Activated CD4-positive, alpha-beta T cell treated with anti-CD3 and anti-CD28 coated beads for 36 hours (primary cell): Measurements from ENCODE around the gene CXCR3. TPM values are rescaled to one million over a fixed set of nuclear protein-coding genes. Genes with fewer than 3 reads are reported as not detected.
A peak's percentile ranks its signal among the peaks of the same experiment; 100 is the strongest.

Source experiments
- ATAC-seq: fragments of 200-7000 bp; cut with Tn5 transposase; one replicate; pipeline ENCODE4 v1.10.0; 2021; ENCODE audit warnings: mild to moderate bottlenecking, moderate library complexity
- CTCF ChIA-PET: fragments of 350-600 bp; sonication (Branson Sonifier 250); formaldehyde crosslinking; loops from one replicate; lab custom pipeline; 2021; ENCODE audit warnings: antibody characterized with exemption; lab: Charles Lee
- POLR2A ChIA-PET: fragments of 350-600 bp; sonication (Branson Sonifier 250); formaldehyde crosslinking; loops from one replicate; lab custom pipeline; 2021; ENCODE audit warnings: antibody characterized with exemption, inconsistent platforms; lab: Charles Lee
- DNase-seq: peaks from one replicate; pipeline ENCODE4 v3.0.0-alpha.2; 2020
- H3K27ac Mint-ChIP-seq: one replicate; pipeline ENCODE4 v1.8.0; 2021; ENCODE audit warnings: mixed read lengths
- H3K27me3 Mint-ChIP-seq: one replicate; pipeline ENCODE4 v1.8.0; 2021; ENCODE audit warnings: mixed read lengths
- H3K36me3 Mint-ChIP-seq: one replicate; pipeline ENCODE4 v1.8.0; 2021; ENCODE audit warnings: low read depth, mixed read lengths
- H3K4me1 Mint-ChIP-seq: one replicate; pipeline ENCODE4 v1.8.0; 2021; ENCODE audit warnings: mixed read lengths
- H3K4me3 Mint-ChIP-seq: one replicate; pipeline ENCODE4 v1.8.0; 2021; ENCODE audit warnings: mild to moderate bottlenecking, moderate library complexity, mixed read lengths
- H3K9me3 Mint-ChIP-seq: one replicate; pipeline ENCODE4 v1.8.0; 2021; ENCODE audit warnings: low read depth, mixed read lengths
- intact Hi-C, 2 experiments: fragments of 100-400 bp; cut with DNase I in 1 of 2; cut with micrococcal nuclease in 1 of 2; formaldehyde crosslinking; loops; one replicate each; pipeline versions ENCODE4 v1.14.2 to v1.15.1; 2022 to 2024; cut with DNase I, micrococcal nuclease
- total RNA-seq, 2 experiments: library from RNA; stranded (reverse); gene quantifications; one replicate each; pipeline ENCODE4 v1.2.3, GENCODE V29; 2021

CXCR3 gene
- total RNA-seq, 2 experiments from 2014 or later = 17.5 to 20.1 TPM

- intact Hi-C loops = loop anchor here (1.0 kb wide), 2 partner anchors 16 to 90 kb away; no protein-coding TSS in a partner anchor
- POLR2A ChIA-PET = no interaction called here
- H3K36me3 Mint-ChIP-seq = peaks cover 7% of the 10 kb centered on the region
- peaks cover 64% of the 10 kb centered on the region for H3K4me1 Mint-ChIP-seq
- no peak overlapping the region for H3K4me3 Mint-ChIP-seq
- no peaks in the 10 kb centered on the region for H3K27me3 Mint-ChIP-seq
- H3K9me3 Mint-ChIP-seq = no peaks in the 10 kb centered on the region
- DNase-seq (no peak), ATAC-seq (no peak)
- H3K27ac Mint-ChIP-seq = peak overlapping the region; percentile 69
- CTCF ChIA-PET = interaction anchor here (1.0 to 1.2 kb wide), 2 partner anchors 90 to 222 kb away, joined by 3 to 5 read pairs; no protein-coding TSS in a partner anchor
Observed at GRCh38 chrX:71622032-71622575, 3.8 kb upstream of the CXCR3 start.

GRCh38 chrX:71621603-71622002 is 3.3 kb upstream of the CXCR3 start:
- DNase-seq (no peak), ATAC-seq (no peak)
- POLR2A ChIA-PET = no interaction called here
- H3K4me3 Mint-ChIP-seq = no peak overlapping the region
- CTCF ChIA-PET = no interaction called here
- no peaks in the 10 kb centered on the region for H3K27me3 Mint-ChIP-seq
- no peaks in the 10 kb centered on the region for H3K9me3 Mint-ChIP-seq
- intact Hi-C loops = loop anchor here (1.0 kb wide), 2 partner anchors 17 to 89 kb away; no protein-coding TSS in a partner anchor
- H3K4me1 Mint-ChIP-seq = peaks cover 69% of the 10 kb centered on the region
- H3K27ac Mint-ChIP-seq = peak overlapping the region; percentile 69
- peaks cover 11% of the 10 kb centered on the region for H3K36me3 Mint-ChIP-seq

- ATAC-seq = no peak
- Mint-ChIP-seq H3K36me3 (peaks cover 23% of the 10 kb centered on the region), H3K27ac (peak overlapping the region; percentile 96), H3K4me3 (no peak overlapping the region), H3K4me1 (peaks cover 85% of the 10 kb centered on the region), H3K27me3 (no peaks in the 10 kb centered on the region), H3K9me3 (no peaks in the 10 kb centered on the region)
- intact Hi-C loops = loop anchor here (2.0 to 5.0 kb wide), 8 partner anchors 17 to 652 kb away; partner anchors contain the start of genes NONO (in 1 of the 2) and OGT (in 1 of the 2)
- ChIA-PET POLR2A (interaction anchor here (2.1 to 3.8 kb wide), 2 partner anchors 16 to 86 kb away, joined by 13 to 43 read pairs; partner anchors contain the start of gene OGT), CTCF (interaction anchor here (2.2 kb wide), 1 partner anchor 18 kb away, joined by 6 read pairs; no protein-coding TSS in a partner anchor)
- DNase-seq = no peak
Observed at GRCh38 chrX:71619986-71620385, 1.7 kb upstream of the CXCR3 start.

GRCh38 chrX:71619193-71619592 is 882 bp upstream of the CXCR3 start:
- H3K4me3 Mint-ChIP-seq = peak overlapping the region; percentile 78
- DNase-seq (peak; percentile 83), ATAC-seq (peak; percentile 58)
- H3K27me3 Mint-ChIP-seq = no peaks in the 10 kb centered on the region
- ChIA-PET CTCF (interaction anchor here (1.6 to 2.5 kb wide), 3 partner anchors 13 to 19 kb away, joined by 5 to 8 read pairs (median 6); no protein-coding TSS in a partner anchor), POLR2A (interaction anchor here (1.0 to 3.8 kb wide), 3 partner anchors 16 to 85 kb away, joined by 4 to 43 read pairs (median 13); partner anchors contain the start of gene OGT)
- H3K9me3 Mint-ChIP-seq = no peaks in the 10 kb centered on the region
- H3K36me3 Mint-ChIP-seq = peaks cover 28% of the 10 kb centered on the region
- peaks cover 89% of the 10 kb centered on the region for H3K4me1 Mint-ChIP-seq
- H3K27ac Mint-ChIP-seq = peak overlapping the region; percentile 96
- intact Hi-C loops = loop anchor here (2.0 to 5.0 kb wide), 8 partner anchors 16 to 653 kb away; partner anchors contain the start of genes NONO (in 1 of the 2) and OGT (in 1 of the 2)

- no peaks in the 10 kb centered on the region for H3K9me3 Mint-ChIP-seq
- ATAC-seq = no peak
- H3K27ac Mint-ChIP-seq = peak overlapping the region; percentile 96
- H3K4me1 Mint-ChIP-seq = peaks cover 87% of the 10 kb centered on the region
- intact Hi-C loops = loop anchor here (1.0 to 5.0 kb wide), 11 partner anchors 16 to 654 kb away; partner anchors contain the start of genes NONO (in 1 of the 2) and OGT (in 1 of the 2)
- H3K27me3 Mint-ChIP-seq = no peaks in the 10 kb centered on the region
- no peak for DNase-seq
- peak overlapping the region; percentile 78 for H3K4me3 Mint-ChIP-seq
- POLR2A ChIA-PET = interaction anchor here (0.6 to 3.8 kb wide), 5 partner anchors 15 to 85 kb away, joined by 3 to 43 read pairs (median 4); partner anchors contain the start of gene OGT
- H3K36me3 Mint-ChIP-seq = peaks cover 29% of the 10 kb centered on the region
- CTCF ChIA-PET = interaction anchor here (1.0 to 2.5 kb wide), 5 partner anchors 12 to 84 kb away, joined by 3 to 8 read pairs (median 5); no protein-coding TSS in a partner anchor
Observed at GRCh38 chrX:71618787-71619186, 476 bp upstream of the CXCR3 start.

- H3K4me3 Mint-ChIP-seq = peak overlapping the region; percentile 78
- H3K27ac Mint-ChIP-seq = peak overlapping the region; percentile 96
- no peaks in the 10 kb centered on the region for H3K27me3 Mint-ChIP-seq
- H3K36me3 Mint-ChIP-seq = peaks cover 39% of the 10 kb centered on the region
- ChIA-PET CTCF (interaction anchor here (1.0 to 2.5 kb wide), 2 partner anchors 11 to 26 kb away, joined by 3 to 8 read pairs; no protein-coding TSS in a partner anchor), POLR2A (interaction anchor here (3.8 kb wide), 1 partner anchor 84 kb away, joined by 43 read pairs; the partner anchor contains the start of gene OGT)
- ATAC-seq (no peak), DNase-seq (no peak)
- peaks cover 76% of the 10 kb centered on the region for H3K4me1 Mint-ChIP-seq
- H3K9me3 Mint-ChIP-seq = no peaks in the 10 kb centered on the region
- intact Hi-C loops = loop anchor here (1.0 to 5.0 kb wide), 11 partner anchors 15 to 655 kb away; partner anchors contain the start of genes NONO (in 1 of the 2) and OGT (in 1 of the 2)
Observed at GRCh38 chrX:71617742-71618141, 569 bp downstream of the CXCR3 start.

GRCh38 chrX:71616672-71617529 is 1.4 kb downstream of the CXCR3 start:
- Mint-ChIP-seq H3K4me1 (peaks cover 69% of the 10 kb centered on the region), H3K27ac (peak overlapping the region; percentile 63), H3K9me3 (no peaks in the 10 kb centered on the region), H3K36me3 (peaks cover 45% of the 10 kb centered on the region), H3K27me3 (no peaks in the 10 kb centered on the region), H3K4me3 (peak overlapping the region; percentile 78)
- DNase-seq (peak; percentile 41), ATAC-seq (no peak)
- ChIA-PET POLR2A (interaction anchor here (3.8 kb wide), 1 partner anchor 83 kb away, joined by 43 read pairs; the partner anchor contains the start of gene OGT), CTCF (interaction anchor here (0.7 to 2.5 kb wide), 3 partner anchors 8 to 36 kb away, joined by 3 to 8 read pairs (median 8); no protein-coding TSS in a partner anchor)
- intact Hi-C loops = loop anchor here in 1 of 2 experiments (5.0 kb wide), 2 partner anchors 335 to 655 kb away; partner anchors contain the start of gene NONO

- peak overlapping the region; percentile 58 for H3K27ac Mint-ChIP-seq
- intact Hi-C loops = loop anchor here in 1 of 2 experiments (5.0 kb wide), 2 partner anchors 334 to 656 kb away; partner anchors contain the start of gene NONO
- no peaks in the 10 kb centered on the region for H3K27me3 Mint-ChIP-seq
- CTCF ChIA-PET = interaction anchor here (0.7 to 2.5 kb wide), 3 partner anchors 9 to 168 kb away, joined by 3 to 8 read pairs (median 3); no protein-coding TSS in a partner anchor
- POLR2A ChIA-PET = interaction anchor here (0.6 kb wide), 1 partner anchor 10 kb away, joined by 4 read pairs; no protein-coding TSS in a partner anchor
- ATAC-seq = peak; percentile 28
- peaks cover 53% of the 10 kb centered on the region for H3K36me3 Mint-ChIP-seq
- peak overlapping the region; percentile 78 for H3K4me3 Mint-ChIP-seq
- H3K4me1 Mint-ChIP-seq = peaks cover 64% of the 10 kb centered on the region
- no peaks in the 10 kb centered on the region for H3K9me3 Mint-ChIP-seq
- peak; percentile 58 for DNase-seq
Observed at GRCh38 chrX:71615954-71616353, 2.4 kb downstream of the CXCR3 start.

- Mint-ChIP-seq H3K36me3 (peaks cover 56% of the 10 kb centered on the region), H3K27ac (peak overlapping the region; percentile 58), H3K4me3 (no peak overlapping the region), H3K9me3 (no peaks in the 10 kb centered on the region), H3K4me1 (peaks cover 55% of the 10 kb centered on the region), H3K27me3 (no peaks in the 10 kb centered on the region)
- intact Hi-C loops = loop anchor here in 1 of 2 experiments (5.0 kb wide), 2 partner anchors 333 to 657 kb away; partner anchors contain the start of gene NONO
- ChIA-PET CTCF (interaction anchor here (0.9 to 2.5 kb wide), 2 partner anchors 10 to 49 kb away, joined by 3 to 8 read pairs; no protein-coding TSS in a partner anchor), POLR2A (no interaction called here)
- ATAC-seq (no peak), DNase-seq (no peak)
Observed at GRCh38 chrX:71615056-71615455, 3.3 kb downstream of the CXCR3 start.

GRCh38 chrX:71612256-71612655 is 6.1 kb downstream of the CXCR3 start:
- ChIA-PET CTCF (interaction anchor here (0.8 kb wide), 1 partner anchor 139 kb away, joined by 3 read pairs; no protein-coding TSS in a partner anchor), POLR2A (no interaction called here)
- peaks cover 49% of the 10 kb centered on the region for H3K4me1 Mint-ChIP-seq
- no peaks in the 10 kb centered on the region for H3K27me3 Mint-ChIP-seq
- DNase-seq (no peak), ATAC-seq (no peak)
- no peak overlapping the region for H3K4me3 Mint-ChIP-seq
- intact Hi-C loops = no loop called here
- no peaks in the 10 kb centered on the region for H3K9me3 Mint-ChIP-seq
- H3K27ac Mint-ChIP-seq = no peak overlapping the region
- H3K36me3 Mint-ChIP-seq = peaks cover 73% of the 10 kb centered on the region
